ENCODE results near the gene CCDC192. TPM values are rescaled to one million over a fixed set of nuclear protein-coding genes. Genes with fewer than 3 reads are reported as not detected.

CCDC192 gene
- total RNA-seq, 1 donor from 2014 or later = 2.1 TPM

GRCh38 chr5:127886081-127886480, 182.9 kb downstream of the CCDC192 start:
- no peak for TF ChIP-seq CTCF (IDR thresholded peaks at IDR 0.05; ENCODE audit: unreplicated experiment)
- Mint-ChIP-seq H3K27me3 (ENCODE audit: low read depth) (no peaks in the 10 kb centered on the region), H3K27ac (no peak overlapping the region), H3K9me3 (no peaks in the 10 kb centered on the region), H3K4me3 (no peak overlapping the region), H3K4me1 (no peaks in the 10 kb centered on the region), H3K36me3 (no peaks in the 10 kb centered on the region)
- DNase-seq (ENCODE audit: low spot score in 2 of 2, unreplicated experiment in 2 of 2) = no peak

GRCh38 chr5:127887282-127887681, 184.1 kb downstream of the CCDC192 start:
- no peak for TF ChIP-seq CTCF (IDR thresholded peaks at IDR 0.05; ENCODE audit: unreplicated experiment)
- no peak for DNase-seq (ENCODE audit: low spot score in 2 of 2, unreplicated experiment in 2 of 2)

GRCh38 chr5:127891942-127892341, 188.8 kb downstream of the CCDC192 start:
- Mint-ChIP-seq H3K4me1 (peaks cover 27% of the 10 kb centered on the region), H3K36me3 (no peaks in the 10 kb centered on the region), H3K9me3 (no peaks in the 10 kb centered on the region), H3K27ac (peak overlapping the region; percentile 93), H3K27me3 (ENCODE audit: low read depth) (no peaks in the 10 kb centered on the region), H3K4me3 (no peak overlapping the region)
- no peak for TF ChIP-seq CTCF (IDR thresholded peaks at IDR 0.05; ENCODE audit: unreplicated experiment)
- DNase-seq (ENCODE audit: low spot score in 2 of 2, unreplicated experiment in 2 of 2) = no peak

More at GRCh38 chr5:127887282-127887681, 184.1 kb downstream of the CCDC192 start:
- Mint-ChIP-seq H3K4me1 (peaks cover 10% of the 10 kb centered on the region), H3K36me3 (no peaks in the 10 kb centered on the region), H3K4me3 (no peak overlapping the region), H3K9me3 (no peaks in the 10 kb centered on the region), H3K27me3 (ENCODE audit: low read depth) (no peaks in the 10 kb centered on the region), H3K27ac (no peak overlapping the region)

GRCh38 chr5:127892467-127893207, 189.4 kb downstream of the CCDC192 start:
- no peaks in the 10 kb centered on the region for H3K36me3 Mint-ChIP-seq
- peaks cover 27% of the 10 kb centered on the region for H3K4me1 Mint-ChIP-seq
- no peaks in the 10 kb centered on the region for H3K9me3 Mint-ChIP-seq
- peak overlapping the region; percentile 3 for H3K4me3 Mint-ChIP-seq
- peak overlapping the region; percentile 93 for H3K27ac Mint-ChIP-seq
- H3K27me3 Mint-ChIP-seq (ENCODE audit: low read depth) = no peaks in the 10 kb centered on the region
- no peak for DNase-seq (ENCODE audit: low spot score in 2 of 2, unreplicated experiment in 2 of 2)
- TF ChIP-seq CTCF (IDR thresholded peaks at IDR 0.05; ENCODE audit: unreplicated experiment) = no peak

GRCh38 chr5:127893232-127893631, 190.0 kb downstream of the CCDC192 start:
- H3K36me3 Mint-ChIP-seq = no peaks in the 10 kb centered on the region
- H3K4me3 Mint-ChIP-seq = no peak overlapping the region
- no peak for DNase-seq (ENCODE audit: low spot score in 2 of 2, unreplicated experiment in 2 of 2)
- H3K9me3 Mint-ChIP-seq = no peaks in the 10 kb centered on the region
- no peak for TF ChIP-seq CTCF (IDR thresholded peaks at IDR 0.05; ENCODE audit: unreplicated experiment)
- no peaks in the 10 kb centered on the region for H3K27me3 Mint-ChIP-seq (ENCODE audit: low read depth)
- H3K4me1 Mint-ChIP-seq = peaks cover 27% of the 10 kb centered on the region
- peak overlapping the region; percentile 93 for H3K27ac Mint-ChIP-seq

All from mesothelial cell of epicardium (in vitro differentiated cells).